OCI-LY3 (cell line): ENCODE results near the gene MAPK8IP1.

Experiments
- H2AFZ ChIP-seq: fragments of 200-600, 300-600 bp; shearing (Covaris generic); 2 replicates; pipeline ENCODE4 v1.6.0; 2014; ENCODE audit warnings: antibody characterized with exemption, low read depth, low read length
- H3K27ac ChIP-seq: fragments of 200-600, 300-600 bp; sonication (generic); 2 replicates; pipeline ENCODE4 v1.5.1; 2014; ENCODE audit warnings: mild to moderate bottlenecking, low read length, moderate library complexity, mixed read lengths
- H3K27me3 ChIP-seq: fragments of 200-600, 300-600 bp; sonication (generic); 2 replicates; pipeline ENCODE4 v1.6.1; 2014; ENCODE audit warnings: low read depth, low read length, mixed read lengths
- H3K36me3 ChIP-seq: fragments of 200-600, 300-600 bp; sonication (generic); replicated peaks from 2 replicates; pipeline ENCODE3; 2014; ENCODE audit warnings: low read depth, low read length, mixed read lengths
- H3K4me1 ChIP-seq: fragments of 300-600, 200-600 bp; sonication (generic); 2 replicates; pipeline ENCODE4 v1.6.1; 2014; ENCODE audit warnings: low read length, mixed read lengths
- H3K4me2 ChIP-seq: fragments of 200-600, 300-600 bp; sonication (generic); 2 replicates; pipeline ENCODE4 v1.6.1; 2014; ENCODE audit warnings: low read length, mixed read lengths
- H3K4me3 ChIP-seq: fragments of 300-600, 200-600 bp; sonication (generic); 2 replicates; pipeline ENCODE4 v1.5.1; 2014; ENCODE audit warnings: antibody characterized with exemption, mild to moderate bottlenecking, low read length, moderate library complexity
- H3K79me2 ChIP-seq: fragments of 300-600, 200-600 bp; shearing (Covaris generic); 2 replicates; pipeline ENCODE4 v1.6.1; 2014; ENCODE audit warnings: mild to moderate bottlenecking, low read length, mixed read lengths
- H3K9ac ChIP-seq: fragments of 300-600, 200-600 bp; shearing (Covaris generic); 2 replicates; pipeline ENCODE4 v1.6.0; 2014; ENCODE audit warnings: mild to moderate bottlenecking, low read length, moderate library complexity
- H3K9me3 ChIP-seq: fragments of 200-600, 300-600 bp; shearing (Covaris generic); 2 replicates; pipeline ENCODE4 v1.6.1; 2014; ENCODE audit warnings: low read length, mixed read lengths; ENCODE audit not compliant: insufficient read depth
- H4K20me1 ChIP-seq: fragments of 200-600, 300-600 bp; sonication (generic); 2 replicates; pipeline ENCODE4 v1.6.1; 2016; ENCODE audit warnings: low read length, mixed read lengths; ENCODE audit not compliant: insufficient read depth
- CTCF ChIP-seq: fragments of 200-600, 300-600 bp; sonication (generic); IDR thresholded peaks from 2 replicates; pipeline ENCODE4 v1.5.1; 2014; ENCODE audit warnings: antibody characterized with exemption, low read length, low read depth
- EZH2phosphoT487 ChIP-seq: fragments of 200-600 bp; shearing (Covaris generic); IDR thresholded peaks from 2 replicates; pipeline ENCODE4 v1.6.1; 2018; ENCODE audit warnings: antibody characterized with exemption, mixed run types, low read depth

MAPK8IP1 gene

GRCh38 chr11:45877221-45877620 lies 8.2 kb upstream of the MAPK8IP1 start:
- H3K4me2 ChIP-seq: no peak overlapping the region
- H4K20me1 ChIP-seq: peaks cover 17% of the 10 kb centered on the region
- no peaks in the 10 kb centered on the region for H3K79me2 ChIP-seq
- H2AFZ ChIP-seq: no peak overlapping the region
- H3K4me1 ChIP-seq: no peaks in the 10 kb centered on the region
- H3K27ac ChIP-seq: no peak overlapping the region
- H3K4me3 ChIP-seq: no peak overlapping the region
- H3K36me3 ChIP-seq: peaks cover 51% of the 10 kb centered on the region
- H3K9me3 ChIP-seq: no peaks in the 10 kb centered on the region
- H3K27me3 ChIP-seq: no peaks in the 10 kb centered on the region
- TF ChIP-seq CTCF (no peak), EZH2phosphoT487 (no peak)
- no peak overlapping the region for H3K9ac ChIP-seq

GRCh38 chr11:45877845-45878244 lies 7.6 kb upstream of the MAPK8IP1 start:
- Histone ChIP-seq H3K79me2 (no peaks in the 10 kb centered on the region), H2AFZ (no peak overlapping the region), H3K27me3 (no peaks in the 10 kb centered on the region), H3K4me1 (no peaks in the 10 kb centered on the region), H3K36me3 (peaks cover 51% of the 10 kb centered on the region), H4K20me1 (peaks cover 17% of the 10 kb centered on the region), H3K9ac (no peak overlapping the region), H3K4me2 (no peak overlapping the region), H3K4me3 (no peak overlapping the region), H3K9me3 (no peaks in the 10 kb centered on the region), H3K27ac (no peak overlapping the region)
- no peak for TF ChIP-seq EZH2phosphoT487
- TF ChIP-seq CTCF: no peak

- H4K20me1 ChIP-seq: peaks cover 37% of the 10 kb centered on the region
- H3K27me3 ChIP-seq: no peaks in the 10 kb centered on the region
- H3K36me3 ChIP-seq: peaks cover 41% of the 10 kb centered on the region
- TF ChIP-seq CTCF: no peak
- TF ChIP-seq EZH2phosphoT487: no peak
- H3K4me1 ChIP-seq: no peaks in the 10 kb centered on the region
- no peaks in the 10 kb centered on the region for H3K79me2 ChIP-seq
- no peak overlapping the region for H2AFZ ChIP-seq
- H3K9me3 ChIP-seq: no peaks in the 10 kb centered on the region
- H3K27ac ChIP-seq: no peak overlapping the region
- H3K4me3 ChIP-seq: no peak overlapping the region
- H3K9ac ChIP-seq: no peak overlapping the region
- no peak overlapping the region for H3K4me2 ChIP-seq
Measured at GRCh38 chr11:45879803-45880686, 5.4 kb upstream of the MAPK8IP1 start.

- H2AFZ ChIP-seq: no peak overlapping the region
- no peaks in the 10 kb centered on the region for H3K4me1 ChIP-seq
- no peak for TF ChIP-seq CTCF
- TF ChIP-seq EZH2phosphoT487: no peak
- H3K27ac ChIP-seq: no peak overlapping the region
- no peak overlapping the region for H3K4me2 ChIP-seq
- H4K20me1 ChIP-seq: peaks cover 33% of the 10 kb centered on the region
- H3K9me3 ChIP-seq: no peaks in the 10 kb centered on the region
- H3K27me3 ChIP-seq: no peaks in the 10 kb centered on the region
- H3K79me2 ChIP-seq: no peaks in the 10 kb centered on the region
- peaks cover 34% of the 10 kb centered on the region for H3K36me3 ChIP-seq
- no peak overlapping the region for H3K9ac ChIP-seq
- no peak overlapping the region for H3K4me3 ChIP-seq
Measured at GRCh38 chr11:45880772-45881570, 4.5 kb upstream of the MAPK8IP1 start.
